Prostate gland (tissue), 2 donors: ENCODE measurements around the gene HPS1. TPM values are rescaled to one million over a fixed set of nuclear protein-coding genes. Genes with fewer than 3 reads are reported as not detected.

ENCODE experiments used
- DNase-seq: peaks from one replicate; pipeline ENCODE4 v3.0.0-alpha.2; 2019; ENCODE audit warnings: low spot score
- H3K27ac ChIP-seq, 2 donors: fragments of 200-600 bp; sonication (generic); 2 replicates each; pipeline ENCODE4 v1.5.1; 2017 to 2019
- H3K27me3 ChIP-seq: fragments of 200-600 bp; sonication (generic); replicated peaks from 2 replicates; pipeline ENCODE4 v1.5.1; 2019; ENCODE audit not compliant: insufficient read depth
- H3K36me3 ChIP-seq, 2 donors: fragments of 200-600 bp; sonication (generic); 1 replicate in 1 of 2; 2 replicates in 1 of 2; pipeline versions ENCODE4 v1.5.1 to v1.8.1; 2017 to 2019
- H3K4me1 ChIP-seq: fragments of 200-600 bp; sonication (generic); replicated peaks from 2 replicates; pipeline ENCODE4 v1.5.1; 2019
- H3K4me3 ChIP-seq, 2 donors: fragments of 200-600 bp; sonication (generic); 2 replicates each; pipeline ENCODE4 v1.5.1; 2017 to 2019
- H3K9me3 ChIP-seq: fragments of 200-600 bp; sonication (generic); 2 replicates; pipeline ENCODE4 v1.5.1; 2017
- CTCF ChIP-seq, 4 experiments: fragments of 200-600 bp in 2 of 4; fragments of 450-650 bp in 2 of 4; sonication (generic) in 2 of 4; IDR thresholded peaks; 1 replicate in 3 of 4; 2 replicates in 1 of 4; pipeline ENCODE4 v1.5.1; 2016 to 2019; ENCODE audit warnings: antibody characterized with exemption in 4 of 4, mild to moderate bottlenecking in 2 of 4, moderate library complexity in 2 of 4
- POLR2A ChIP-seq: fragments of 450-650 bp; IDR thresholded peaks from one replicate; pipeline ENCODE4 v1.6.1; 2016; ENCODE audit warnings: antibody characterized with exemption, mild to moderate bottlenecking
- POLR2AphosphoS5 ChIP-seq: sonication (generic); formaldehyde crosslinking; IDR thresholded peaks from one replicate; pipeline ENCODE4 v1.6.1; 2017; ENCODE audit warnings: antibody characterized with exemption
- WGBS: methylation state at CpG from one replicate; pipeline ENCODE4 v1.1.5; 2018; 5-methylcytosine and 5-hydroxymethylcytosine counted together
- intact Hi-C: fragments of 100-400 bp; cut with DNase I; formaldehyde crosslinking; loops from one replicate; pipeline ENCODE4 v1.14.2; 2022
- total RNA-seq, 2 donors: library from RNA; depleted of rRNA; stranded (reverse); fragments of >200 nt; gene quantifications; one replicate each; pipeline ENCODE4 v1.1.0, GENCODE V29; 2016

The HPS1 gene
- total RNA-seq, 2 donors from 2014 or later, result 59.9 to 93.6 TPM

DNA sequence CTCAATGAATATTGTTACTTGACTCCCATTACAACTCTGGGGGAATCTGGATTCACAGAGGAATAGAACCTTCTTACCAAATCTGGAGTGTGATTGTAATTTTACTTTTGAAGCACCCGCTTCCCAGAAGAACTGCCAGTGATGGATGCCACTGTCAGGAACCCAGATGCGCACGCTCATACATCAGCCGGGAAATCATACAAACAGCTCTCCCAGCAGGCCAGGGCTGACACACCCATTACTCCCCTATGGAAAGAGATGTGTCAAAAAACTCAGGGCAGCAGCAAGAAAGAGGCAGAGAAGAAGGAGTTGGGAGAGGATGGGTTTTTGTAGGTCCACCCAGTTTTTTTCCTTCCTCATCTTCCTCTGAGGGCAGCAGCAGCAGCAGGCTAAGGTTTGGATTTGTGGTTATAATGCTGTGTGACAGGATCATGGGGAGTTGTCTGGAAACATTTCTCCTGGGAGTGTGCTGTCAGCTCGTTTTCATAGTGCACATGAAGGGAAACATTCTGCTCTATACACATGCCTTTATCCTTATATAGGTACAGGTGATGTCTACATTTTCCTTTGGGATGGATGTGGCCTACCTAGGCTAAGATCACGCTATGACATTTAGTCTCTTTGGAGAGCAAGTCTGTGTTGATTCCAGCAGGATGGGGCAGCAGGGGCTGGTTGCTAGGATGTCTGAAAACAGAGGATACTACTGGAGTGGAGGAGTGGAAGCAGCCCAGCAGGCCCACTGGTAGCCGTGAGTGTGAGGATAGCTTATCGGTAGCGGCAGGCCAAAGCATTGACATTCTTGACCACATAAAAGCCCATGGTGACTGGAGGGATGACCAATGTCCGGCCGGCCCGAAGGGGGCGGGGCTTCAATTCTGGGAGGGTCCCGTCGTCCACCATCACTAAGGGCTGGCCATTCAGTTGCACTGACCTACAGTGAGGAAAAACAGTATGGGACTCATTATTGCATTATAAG, 12.4 kb upstream of the HPS1 start:
- DNase-seq, result no peak
- no peaks in the 10 kb centered on the region for H3K4me1 ChIP-seq
- 90% methylated on average over 15 of the region's 15 CpGs for WGBS
- no peaks in the 10 kb centered on the region for H3K27me3 ChIP-seq
- no peaks in the 10 kb centered on the region for H3K9me3 ChIP-seq
- no peak overlapping the region for H3K4me3 ChIP-seq
- no peaks in the 10 kb centered on the region for H3K36me3 ChIP-seq
- TF ChIP-seq POLR2A, result no peak
- no peak for TF ChIP-seq POLR2AphosphoS5
- intact Hi-C loops, result no loop called here
- H3K27ac ChIP-seq, result no peak overlapping the region

DNA sequence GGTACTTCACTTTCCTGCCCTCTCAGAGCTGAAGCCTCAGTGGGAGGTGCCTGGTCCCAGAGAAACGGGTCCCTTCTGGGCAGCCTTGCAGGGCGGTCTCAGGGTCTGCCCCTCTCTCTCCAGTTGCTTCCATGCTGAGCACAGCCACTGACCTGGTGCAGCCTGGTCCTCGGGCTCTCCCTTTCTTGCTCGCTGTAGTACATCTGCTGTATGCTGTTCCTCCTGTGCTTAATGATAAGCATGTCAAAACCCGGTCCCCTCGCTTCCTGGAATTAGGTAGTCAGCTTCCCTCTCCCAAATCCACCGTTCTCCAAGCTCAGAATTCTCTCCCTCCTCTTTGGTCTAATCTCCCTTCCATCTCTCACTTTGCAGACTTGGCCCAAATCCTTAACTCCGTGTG, 11.0 kb upstream of the HPS1 start:
- TF ChIP-seq POLR2AphosphoS5, result no peak
- TF ChIP-seq POLR2A, result no peak
- no peak for TF ChIP-seq CTCF (IDR thresholded peaks at IDR 0.05)
- Histone ChIP-seq H3K27me3 (no peaks in the 10 kb centered on the region), H3K27ac (no peak overlapping the region), H3K9me3 (no peaks in the 10 kb centered on the region), H3K36me3 (no peaks in the 10 kb centered on the region), H3K4me1 (no peaks in the 10 kb centered on the region), H3K4me3 (no peak overlapping the region)
- DNase-seq, result no peak
- intact Hi-C loops, result no loop called here
- WGBS, result 37% methylated on average over 8 of the region's 8 CpGs

DNA sequence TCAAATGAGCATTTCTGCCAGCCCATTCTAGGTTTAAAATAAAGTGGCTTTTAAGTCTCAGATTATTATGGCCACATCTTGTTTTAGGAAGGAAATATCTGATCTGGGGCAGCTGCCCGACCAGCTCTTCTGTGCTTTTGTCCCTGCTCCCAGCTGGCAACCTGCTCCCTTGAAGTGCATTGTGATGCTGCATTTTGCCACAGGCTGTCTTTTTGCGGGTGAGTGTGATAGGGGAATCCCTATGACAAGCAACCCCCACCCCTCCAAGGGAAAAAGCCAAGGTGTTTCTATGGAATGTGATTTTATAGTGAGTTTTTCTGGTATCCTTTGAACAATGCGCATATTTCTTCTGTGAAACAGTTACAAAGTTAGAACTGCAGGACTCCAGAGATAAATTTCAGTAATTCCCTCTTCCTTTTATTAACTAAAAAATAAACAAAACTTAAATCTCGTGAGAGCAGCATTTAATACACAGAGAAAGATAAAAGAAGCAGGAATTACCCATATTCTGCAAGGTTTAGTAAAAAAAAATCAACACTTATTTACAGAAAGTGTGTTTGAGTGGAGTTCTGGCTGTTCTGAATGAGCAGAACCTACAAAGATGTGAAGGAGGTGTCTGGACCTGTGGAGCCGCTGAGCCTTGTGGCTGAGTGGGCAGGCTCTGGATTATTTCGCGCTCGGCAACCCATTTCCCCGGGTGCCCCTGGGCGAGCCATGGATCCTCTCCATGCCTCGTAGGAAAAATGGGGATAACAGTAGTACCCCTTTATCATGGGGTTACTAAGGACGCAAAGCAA, 10.1 kb upstream of the HPS1 start:
- Histone ChIP-seq H3K9me3 (no peaks in the 10 kb centered on the region), H3K27me3 (no peaks in the 10 kb centered on the region), H3K4me3 (no peak overlapping the region), H3K27ac (no peak overlapping the region), H3K36me3 (no peaks in the 10 kb centered on the region), H3K4me1 (no peaks in the 10 kb centered on the region)
- no peak for TF ChIP-seq CTCF (IDR thresholded peaks at IDR 0.05)
- intact Hi-C loops, result no loop called here
- 63% methylated on average over 12 of the region's 12 CpGs for whole genome bisulfite sequencing
- no peak for DNase-seq

DNA sequence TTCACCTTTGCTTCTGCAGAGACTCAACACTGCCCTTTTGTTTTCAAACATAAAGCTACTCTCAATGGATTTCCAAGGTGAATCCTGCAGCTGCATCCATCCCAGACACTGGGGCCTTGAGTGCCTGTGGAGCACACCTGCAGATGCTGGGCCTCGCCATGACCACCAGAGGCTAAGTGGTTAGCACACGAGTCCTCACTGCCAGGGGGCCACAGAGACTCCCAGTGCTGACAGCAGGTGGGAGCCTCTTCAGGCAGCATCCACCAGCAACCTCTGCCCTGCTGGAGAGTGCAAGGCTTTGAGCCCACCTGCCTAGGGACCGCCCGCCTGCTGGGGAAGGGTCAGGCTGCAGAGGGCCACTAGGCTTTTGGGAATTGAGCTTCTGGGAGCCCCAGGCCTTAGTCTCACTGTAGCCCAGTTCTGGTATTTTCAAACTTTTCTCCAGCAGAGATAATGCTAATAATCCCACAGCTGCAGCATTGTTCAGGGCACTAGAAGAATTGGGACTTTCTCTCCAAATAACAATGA, 9.4 kb upstream of the HPS1 start:
- H3K9me3 ChIP-seq, result no peaks in the 10 kb centered on the region
- H3K27ac ChIP-seq, result no peak overlapping the region
- no peak for DNase-seq
- no peak overlapping the region for H3K4me3 ChIP-seq
- intact Hi-C loops, result no loop called here
- no peak for TF ChIP-seq POLR2AphosphoS5
- TF ChIP-seq POLR2A, result no peak
- TF ChIP-seq CTCF (IDR thresholded peaks at IDR 0.05), result no peak
- 88% methylated on average over 4 of the region's 4 CpGs for WGBS
- no peaks in the 10 kb centered on the region for H3K36me3 ChIP-seq
- no peaks in the 10 kb centered on the region for H3K4me1 ChIP-seq
- no peaks in the 10 kb centered on the region for H3K27me3 ChIP-seq

DNA sequence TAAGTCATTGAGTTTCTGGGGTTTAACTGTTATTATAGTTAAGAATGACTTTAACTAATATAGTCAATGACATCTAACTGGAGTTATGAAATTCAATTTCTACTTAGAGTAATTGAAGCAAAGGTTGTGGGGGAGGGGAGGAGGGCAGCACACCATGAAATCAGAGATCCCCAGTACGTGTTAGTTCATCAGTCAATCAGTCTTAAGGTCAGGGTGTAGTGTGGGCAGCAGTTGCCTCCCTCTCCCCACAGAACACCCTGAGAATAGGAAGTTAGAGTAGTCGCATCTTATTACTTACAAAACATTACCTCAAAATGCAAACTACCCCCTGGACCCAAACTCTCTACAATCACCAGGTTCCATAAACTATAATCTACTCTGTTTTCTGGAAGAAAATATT, 7.0 kb upstream of the HPS1 start:
- no peak for DNase-seq
- TF ChIP-seq POLR2A, result no peak
- TF ChIP-seq CTCF (IDR thresholded peaks at IDR 0.05), result no peak
- no peak for TF ChIP-seq POLR2AphosphoS5
- no peak overlapping the region for H3K27ac ChIP-seq
- H3K4me3 ChIP-seq, result no peak overlapping the region
- H3K36me3 ChIP-seq, result no peaks in the 10 kb centered on the region
- H3K27me3 ChIP-seq, result no peaks in the 10 kb centered on the region
- no peaks in the 10 kb centered on the region for H3K9me3 ChIP-seq
- no peaks in the 10 kb centered on the region for H3K4me1 ChIP-seq
- WGBS, result 85% methylated on average over 2 of the region's 2 CpGs
- intact Hi-C loops, result no loop called here
